HCT116 (cell line): ENCODE measurements around the gene CES4A. TPM values are rescaled to one million over a fixed set of nuclear protein-coding genes. Genes with fewer than 3 reads are reported as not detected.

Source experiments
- ATAC-seq: fragments of 200-7000 bp; cut with Tn5 transposase; 2 replicates; pipeline ENCODE4 v1.9.1; 2020; ENCODE audit warnings: mild to moderate bottlenecking, moderate library complexity
- BruUV-seq: library from RNA; stranded (reverse); fragments of 400-500 nt; replicated peaks from 2 replicates; lab custom pipeline; 2021; lab: Mats Ljungman, UMichigan
- CTCF ChIA-PET: fragments of 300-600 bp; sonication (Branson Sonifier 250); formaldehyde crosslinking; loops from one replicate; lab custom pipeline; 2021; ENCODE audit warnings: antibody characterized with exemption; lab: Charles Lee
- POLR2A ChIA-PET: fragments of 300-600, 350-600 bp; sonication (Branson Sonifier 250); formaldehyde crosslinking; loops from one replicate; lab custom pipeline; 2021; ENCODE audit warnings: antibody characterized with exemption; lab: Charles Lee
- RAD21 ChIA-PET, 2 experiments: fragments of 300-600 bp; sonication (Branson Sonifier 250); formaldehyde crosslinking; loops; one replicate each; lab custom pipeline; 2023; ENCODE audit warnings: low total read pairs in 2 of 2; ENCODE audit not compliant: uncharacterized antibody in 2 of 2, unreplicated experiment in 2 of 2, low non-redundant PET in 1 of 2; lab: Charles Lee
- DNase-seq: peaks from one replicate; pipeline ENCODE4 v3.0.0-alpha.2; 2010; ENCODE audit warnings: low read depth, low spot score
- H2AFZ ChIP-seq: fragments of 200-600 bp; shearing (Covaris generic), sonication (generic); 2 replicates; pipeline ENCODE4 v1.6.1; 2017; ENCODE audit warnings: low read depth, mixed run types, mixed read lengths, antibody characterized with exemption, low read length; ENCODE audit not compliant: poor library complexity, severe bottlenecking
- H3K27ac ChIP-seq: 2 replicates; pipeline ENCODE4 v1.5.1; 2012; ENCODE audit warnings: low read depth, low read length
- H3K27me3 ChIP-seq: fragments of 200-600 bp; sonication (generic); 2 replicates; pipeline ENCODE4 v1.6.1; 2016; ENCODE audit warnings: mixed run types, low read length, mixed read lengths; ENCODE audit not compliant: insufficient read depth
- H3K36me3 ChIP-seq, 2 experiments: fragments of 200-500 bp in 1 of 2; fragments of 200-600 bp in 1 of 2; sonication (Bioruptor generic) in 1 of 2; sonication (generic) in 1 of 2; 2 replicates each; pipeline versions ENCODE4 v1.5.1 to v1.6.1; 2014 to 2016; ENCODE audit warnings: low read length in 2 of 2, inconsistent platforms in 1 of 2, mixed read lengths in 1 of 2, mixed run types in 1 of 2; ENCODE audit not compliant: insufficient read depth in 2 of 2, control insufficient read depth in 1 of 2
- H3K4me1 ChIP-seq, 2 experiments: fragments of 200-600 bp in 1 of 2; sonication (generic) in 1 of 2; 2 replicates each; pipeline versions ENCODE4 v1.5.1 to v1.6.1; 2012 to 2017; ENCODE audit warnings: low read length in 2 of 2, inconsistent platforms in 1 of 2, mild to moderate bottlenecking in 1 of 2, mixed read lengths in 1 of 2, mixed run types in 1 of 2, moderate library complexity in 1 of 2; ENCODE audit not compliant: insufficient read depth in 2 of 2, control insufficient read depth in 1 of 2
- H3K4me2 ChIP-seq: fragments of 200-600 bp; sonication (generic); 2 replicates; pipeline ENCODE4 v1.6.1; 2017; ENCODE audit warnings: mixed run types, low read length, mixed read lengths
- H3K4me3 ChIP-seq, 2 experiments: fragments of 200-600 bp in 1 of 2; sonication (generic) in 1 of 2; replicated peaks in 1 of 2; 2 replicates each; pipeline ENCODE4 v1.5.1; 2011 to 2016; ENCODE audit warnings: low read length in 2 of 2, control low read depth in 1 of 2, low read depth in 1 of 2, mild to moderate bottlenecking in 1 of 2, mixed read lengths in 1 of 2, mixed run types in 1 of 2
- H3K79me2 ChIP-seq: fragments of 200-600 bp; sonication (generic); 2 replicates; pipeline ENCODE4 v1.6.1; 2017; ENCODE audit warnings: mild to moderate bottlenecking, mixed run types, low read length, moderate library complexity, mixed read lengths; ENCODE audit not compliant: insufficient read depth
- H3K9ac ChIP-seq: fragments of 200-600 bp; sonication (generic); 2 replicates; pipeline ENCODE4 v1.6.1; 2016; ENCODE audit warnings: low read length, mixed read lengths
- H3K9me2 ChIP-seq: fragments of 200-600 bp; sonication (generic), shearing (Covaris generic); 2 replicates; pipeline ENCODE4 v1.6.1; 2017; ENCODE audit warnings: mixed run types, mild to moderate bottlenecking, moderate library complexity; ENCODE audit not compliant: insufficient read depth
- H3K9me3 ChIP-seq, 2 experiments: fragments of 200-500 bp in 1 of 2; fragments of 200-600 bp in 1 of 2; sonication (Bioruptor generic) in 1 of 2; sonication (generic) in 1 of 2; 2 replicates each; pipeline ENCODE4 v1.6.1; 2014 to 2017; ENCODE audit warnings: low read length in 2 of 2, mixed read lengths in 2 of 2, inconsistent platforms in 1 of 2, low read depth in 1 of 2, mild to moderate bottlenecking in 1 of 2, mixed run types in 1 of 2, moderate library complexity in 1 of 2; ENCODE audit not compliant: control insufficient read depth in 1 of 2, insufficient read depth in 1 of 2
- H4K20me1 ChIP-seq: fragments of 200-600 bp; sonication (generic), shearing (Covaris generic); 2 replicates; pipeline ENCODE4 v1.6.1; 2017; ENCODE audit warnings: mixed run types, mild to moderate bottlenecking, moderate library complexity; ENCODE audit not compliant: insufficient read depth
- ATF3 ChIP-seq: IDR thresholded peaks from 2 replicates; pipeline ENCODE4 v1.6.1; 2012
- CBX3 ChIP-seq: IDR thresholded peaks from 2 replicates; pipeline ENCODE4 v1.6.1; 2012; ENCODE audit warnings: low read depth
- CEBPB ChIP-seq: IDR thresholded peaks from 2 replicates; pipeline ENCODE4 v1.6.1; 2012; ENCODE audit warnings: low read depth
- CTCF ChIP-seq, 3 experiments: fragments of 200-600 bp in 1 of 3; sonication (generic) in 1 of 3; IDR thresholded peaks in 2 of 3; conservative IDR thresholded peaks in 1 of 3; 2 replicates each; pipeline ENCODE4 v1.5.1; 2012 to 2017; ENCODE audit warnings: low read depth in 2 of 3, low read length in 2 of 3, antibody characterized with exemption in 1 of 3, borderline replicate concordance in 1 of 3, control low read depth in 1 of 3, mild to moderate bottlenecking in 1 of 3, mixed read lengths in 1 of 3, mixed run types in 1 of 3, moderate library complexity in 1 of 3; ENCODE audit not compliant: insufficient read depth in 1 of 3
- EGR1 ChIP-seq: IDR thresholded peaks from 2 replicates; pipeline ENCODE4 v1.6.1; 2012; ENCODE audit warnings: low read depth
- ELF1 ChIP-seq: IDR thresholded peaks from 2 replicates; pipeline ENCODE4 v1.6.1; 2012; ENCODE audit warnings: low read depth, borderline replicate concordance
- EZH2phosphoT487 ChIP-seq: fragments of 200-600 bp; IDR thresholded peaks from 2 replicates; pipeline ENCODE4 v1.6.1; 2018; ENCODE audit warnings: antibody characterized with exemption, borderline replicate concordance
- JUND ChIP-seq: IDR thresholded peaks from 2 replicates; pipeline ENCODE4 v1.6.1; 2012
- POLR2A ChIP-seq: IDR thresholded peaks from 2 replicates; pipeline ENCODE4 v1.7.0; 2011; ENCODE audit warnings: borderline replicate concordance; ENCODE audit not compliant: insufficient read depth, insufficient read length; ENCODE audit errors: extremely low read depth
- REST ChIP-seq: IDR thresholded peaks from 2 replicates; pipeline ENCODE4 v1.6.1; 2012; ENCODE audit warnings: low read depth
- SIN3A ChIP-seq: IDR thresholded peaks from 2 replicates; pipeline ENCODE4 v1.6.1; 2012; ENCODE audit warnings: low read depth
- TCF7L2 ChIP-seq: IDR thresholded peaks from 2 replicates; pipeline ENCODE4 v1.7.0; 2011; ENCODE audit warnings: borderline replicate concordance, inconsistent platforms; ENCODE audit not compliant: insufficient read depth, insufficient read length; ENCODE audit errors: extremely low read depth
- YY1 ChIP-seq: IDR thresholded peaks from 2 replicates; pipeline ENCODE4 v1.6.1; 2011; ENCODE audit warnings: low read length, low read depth, moderate library complexity, mild to moderate bottlenecking; ENCODE audit not compliant: insufficient replicate concordance; ENCODE audit errors: extremely low read depth
- ZBTB33 ChIP-seq: IDR thresholded peaks from 2 replicates; pipeline ENCODE4 v1.6.1; 2011; ENCODE audit warnings: mild to moderate bottlenecking, low read length, moderate library complexity; ENCODE audit not compliant: insufficient replicate concordance; ENCODE audit errors: extremely low read depth
- ZFX ChIP-seq: fragments of 450-650 bp; IDR thresholded peaks from 2 replicates; pipeline ENCODE4 v1.6.1; 2017
- intact Hi-C: fragments of 100-400 bp; cut with micrococcal nuclease; formaldehyde crosslinking; loops from 2 replicates; pipeline ENCODE4 v1.10.0; 2022
- total RNA-seq: library from RNA; stranded (reverse); gene quantifications from one replicate; pipeline ENCODE4 v1.2.1, GENCODE V29; 2021; ENCODE audit not compliant: unreplicated experiment

CES4A gene
- total RNA-seq, 1 experiment from 2014 or later: not detected

- BruUV-seq: no TSS peak
- no peak overlapping the region for H3K9ac ChIP-seq
- ChIA-PET POLR2A (no interaction called here), RAD21 (no interaction called here), CTCF (interaction anchor here (1.0 to 1.7 kb wide), 2 partner anchors 60 to 134 kb away, joined by 4 to 5 read pairs; partner anchors contain the start of gene CES3)
- no peaks in the 10 kb centered on the region for H3K9me3 ChIP-seq
- H3K4me1 ChIP-seq: peaks cover 0 to 11% of the 10 kb centered on the region in 2 experiments; a peak in 3 of 4 replicates
- H4K20me1 ChIP-seq: no peaks in the 10 kb centered on the region
- no peaks in the 10 kb centered on the region for H3K9me2 ChIP-seq
- H2AFZ ChIP-seq: no peak overlapping the region
- DNase-seq: no peak
- no peak overlapping the region for H3K4me2 ChIP-seq
- H3K27ac ChIP-seq: no peak overlapping the region
- no peak for TF ChIP-seq YY1
- no peak for TF ChIP-seq ATF3
- no peak for TF ChIP-seq SIN3A
- TF ChIP-seq EZH2phosphoT487: no peak
- TF ChIP-seq EGR1: no peak
- TF ChIP-seq ZFX: no peak
- no peak for TF ChIP-seq ZBTB33
- TF ChIP-seq CEBPB: no peak
- no peak for TF ChIP-seq TCF7L2
- TF ChIP-seq JUND: no peak
- TF ChIP-seq REST: no peak
- TF ChIP-seq CBX3: no peak
- TF ChIP-seq POLR2A: no peak
- no peak for TF ChIP-seq CTCF (IDR thresholded peaks at IDR 0.05 in 2 of 3, conservative IDR thresholded peaks at IDR 0.05 in 1 of 3; ENCODE audit: borderline replicate concordance in 1 of 3, insufficient read depth in 1 of 3, low read depth in 2 of 3, low read length in 2 of 3)
- TF ChIP-seq ELF1: no peak
- TF ChIP-seq, all 23 proteins: peak for 0
- intact Hi-C loops: no loop called here
- no peaks in the 10 kb centered on the region for H3K36me3 ChIP-seq
- no peak overlapping the region for H3K4me3 ChIP-seq
- ATAC-seq: no peak
- no peaks in the 10 kb centered on the region for H3K79me2 ChIP-seq
- H3K27me3 ChIP-seq: no peaks in the 10 kb centered on the region
Observed at GRCh38 chr16:67021321-67021720, 32.9 kb downstream of the CES4A start.
